Measurements from ENCODE around the gene TRIM14.
"Not testable (repeated sequence)": the region's sequence is repeated elsewhere in the genome, so short reads cannot be mapped to it uniquely, and the experiment has no call there.

Gene TRIM14

GRCh38 chr9:98104445-98104881, 14.6 kb downstream of the TRIM14 start:
- peak; percentile 26 for DNase-seq

GRCh38 chr9:98101868-98102273, 17.2 kb downstream of the TRIM14 start:
- DNase-seq = peak; percentile 92

DNA sequence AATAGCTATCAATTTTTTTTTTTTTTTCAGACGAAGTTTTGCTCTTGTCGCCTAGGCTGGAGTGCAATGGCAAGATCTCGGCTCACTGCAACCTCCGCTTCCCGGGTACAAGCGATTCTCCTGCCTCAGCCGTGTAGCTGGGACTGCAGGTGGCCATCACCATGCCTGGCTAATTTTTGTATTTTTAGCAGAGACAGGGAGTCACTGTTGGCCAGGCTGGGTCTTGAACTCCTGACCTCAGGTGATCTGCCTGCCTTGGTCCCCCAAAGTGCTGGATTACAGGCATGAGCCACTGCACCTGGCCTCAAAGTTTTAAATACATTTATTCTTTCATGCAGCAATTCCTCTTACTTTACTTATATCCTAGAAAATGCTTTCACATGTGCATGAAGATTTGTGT, 17.6 kb downstream of the TRIM14 start:
- no peak for DNase-seq

GRCh38 chr9:98100456-98100855, 18.6 kb downstream of the TRIM14 start:
- DNase-seq = no peak

- peak; percentile 93 for DNase-seq
Observed at GRCh38 chr9:98099898-98100297, 19.1 kb downstream of the TRIM14 start.

GRCh38 chr9:98099346-98099745, 19.7 kb downstream of the TRIM14 start:
- DNase-seq = no peak

- DNase-seq = peak; percentile 88
Observed at GRCh38 chr9:98097836-98098235, 21.2 kb downstream of the TRIM14 start.

- DNase-seq = no peak
Observed at GRCh38 chr9:98096091-98096490, 22.9 kb downstream of the TRIM14 start.

- no peak for DNase-seq
Observed at GRCh38 chr9:98095401-98095800, 23.6 kb downstream of the TRIM14 start.

DNA sequence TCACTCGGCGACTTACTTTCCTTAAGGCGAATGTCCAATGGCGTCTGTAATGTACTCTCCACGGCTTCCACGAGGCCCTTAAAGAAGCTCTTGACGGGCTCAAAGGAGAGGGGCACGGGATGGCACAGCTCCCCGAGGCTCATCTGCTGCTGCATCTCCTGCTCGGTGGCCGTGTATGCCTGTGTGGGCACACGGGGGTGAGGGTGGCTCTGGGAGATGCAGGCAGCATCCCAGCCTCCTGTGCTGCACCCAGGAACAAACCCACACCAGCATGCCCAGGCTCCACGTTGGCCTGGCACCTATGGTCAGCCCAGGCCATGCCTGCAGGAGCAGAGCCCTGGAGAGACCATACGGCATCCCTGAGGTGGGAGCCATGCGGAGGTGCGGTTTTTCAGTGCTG, 24.2 kb downstream of the TRIM14 start:
- no peak for DNase-seq

DNA sequence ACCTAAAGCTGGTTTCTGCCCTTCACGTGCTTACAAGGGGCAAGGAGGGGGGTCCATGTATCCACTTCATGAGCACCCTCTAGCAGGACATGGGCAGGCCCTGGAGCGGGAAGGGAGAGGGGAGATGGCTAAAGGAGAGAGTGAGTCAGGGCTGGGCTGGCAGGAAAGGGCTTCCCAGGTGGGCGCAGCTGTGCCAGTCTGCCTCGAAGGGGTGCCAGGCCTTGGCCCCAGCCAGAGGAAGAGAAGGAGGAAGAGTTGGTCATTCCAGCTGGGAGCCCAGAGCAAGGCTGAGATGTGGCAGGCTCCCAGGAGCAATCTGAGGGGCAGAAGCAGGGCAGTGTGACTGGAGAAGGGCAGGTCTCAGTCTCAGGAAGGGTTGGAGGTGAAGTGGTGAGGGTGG, 24.7 kb downstream of the TRIM14 start:
- no peak for DNase-seq

GRCh38 chr9:98092613-98092931, 26.4 kb downstream of the TRIM14 start:
- DNase-seq = no peak

DNA sequence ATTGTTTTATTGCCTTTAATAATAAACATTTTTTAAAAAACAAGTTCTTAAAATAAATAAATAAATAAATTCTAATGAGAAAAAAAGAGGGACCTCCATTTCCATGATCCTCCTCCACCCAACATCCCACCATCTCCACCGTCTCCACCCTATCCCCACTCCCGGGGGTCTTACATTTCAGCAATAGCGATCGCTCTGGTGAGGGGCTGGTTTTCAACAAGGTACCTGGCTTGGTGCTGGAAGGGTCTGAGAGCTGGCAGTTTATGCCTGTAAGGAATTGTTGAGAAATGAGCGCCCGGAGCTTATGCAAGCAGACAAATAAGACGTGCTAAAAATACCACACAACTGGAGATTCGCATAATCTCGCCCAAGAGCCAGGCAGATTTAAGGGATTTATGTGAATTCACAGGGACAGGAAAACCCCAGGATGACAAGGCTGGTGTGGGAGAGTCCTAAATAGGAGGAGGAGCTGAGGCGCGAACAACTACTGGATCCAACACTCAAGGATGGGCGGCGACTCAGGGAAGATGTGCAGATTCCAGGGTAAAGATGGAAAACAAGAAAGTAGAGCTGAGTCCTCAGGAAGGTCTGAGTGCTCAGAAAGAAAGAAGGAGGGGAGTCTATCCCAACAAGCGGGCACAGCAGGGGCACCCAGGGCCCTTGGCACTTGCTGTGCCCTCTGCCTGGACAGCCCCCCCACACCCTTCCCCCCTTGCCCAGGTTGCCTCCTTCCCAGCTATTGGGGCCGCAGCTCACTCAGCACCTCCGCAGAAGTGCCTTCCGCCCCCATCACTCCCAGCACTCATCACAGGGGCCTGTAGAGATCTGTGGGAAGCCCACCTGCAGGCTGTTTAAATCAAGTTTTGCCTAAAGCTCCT, 27.0 kb downstream of the TRIM14 start:
- DNase-seq = no peak

- DNase-seq = not testable (repeated sequence)
Observed at GRCh38 chr9:98090674-98091073, 28.3 kb downstream of the TRIM14 start.

GRCh38 chr9:98087420-98088354, 31.3 kb downstream of the TRIM14 start:
- no peak for DNase-seq

DNA sequence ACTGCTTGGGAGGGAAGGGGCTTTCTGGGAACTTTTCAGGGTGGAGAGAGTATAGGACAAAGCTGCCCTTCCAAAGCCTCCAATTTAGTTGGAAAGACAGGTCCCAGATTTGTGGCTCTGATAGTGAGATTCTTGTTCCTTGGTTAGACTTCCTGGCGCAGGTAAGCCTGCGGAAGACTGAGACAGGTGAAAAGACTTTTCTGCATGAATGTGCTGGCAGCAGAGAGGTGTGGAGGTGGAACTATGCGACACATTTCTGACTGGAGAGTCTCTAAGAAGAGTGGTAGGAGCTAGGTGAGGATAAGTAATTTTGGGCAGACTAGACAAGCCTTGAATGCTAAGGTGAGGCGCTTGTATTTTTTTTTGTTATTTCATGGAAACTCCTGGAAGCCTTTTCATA, 32.6 kb downstream of the TRIM14 start:
- DNase-seq = no peak

DNA sequence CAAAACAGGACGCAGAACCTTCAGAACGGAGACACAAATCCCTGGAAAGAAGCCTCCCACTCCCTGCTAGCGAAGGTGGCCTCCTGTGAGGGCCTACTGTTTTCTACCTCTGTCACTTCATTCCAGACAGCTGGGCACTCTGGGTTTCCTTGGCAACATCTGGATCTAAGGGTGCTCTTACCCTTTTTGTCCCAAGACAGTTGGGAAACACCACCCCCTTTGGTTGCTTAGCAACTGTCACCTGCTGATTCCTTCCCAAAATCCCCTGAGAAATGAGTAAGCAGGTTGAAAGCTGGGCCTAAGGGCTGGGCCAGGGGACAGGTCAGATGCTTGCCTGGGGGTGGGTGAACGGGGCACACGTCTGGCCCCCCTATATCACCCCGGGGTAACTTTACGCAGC, 33.1 kb downstream of the TRIM14 start:
- no peak for DNase-seq

- DNase-seq = no peak
Observed at GRCh38 chr9:98085058-98085457, 34.0 kb downstream of the TRIM14 start.

DNA sequence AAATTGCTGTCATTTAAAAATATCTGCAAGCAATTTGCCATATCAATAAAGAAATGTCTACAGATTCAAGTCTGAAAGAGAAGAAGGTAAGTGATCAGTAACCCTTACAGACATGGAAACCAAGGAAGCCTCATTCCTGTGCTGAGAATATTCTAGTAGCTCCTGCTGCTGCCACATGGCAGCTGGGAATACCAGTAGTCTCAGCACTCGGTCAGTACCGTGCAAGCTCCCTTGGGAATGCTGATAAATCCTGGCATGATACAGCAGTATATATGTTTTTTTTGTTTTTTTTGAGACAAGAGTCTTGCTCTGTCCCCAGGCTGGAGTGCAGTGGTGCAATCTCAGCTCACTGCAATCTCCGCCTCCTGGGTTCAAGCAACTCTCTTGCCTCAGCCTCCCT, 34.6 kb downstream of the TRIM14 start:
- no peak for DNase-seq

DNA sequence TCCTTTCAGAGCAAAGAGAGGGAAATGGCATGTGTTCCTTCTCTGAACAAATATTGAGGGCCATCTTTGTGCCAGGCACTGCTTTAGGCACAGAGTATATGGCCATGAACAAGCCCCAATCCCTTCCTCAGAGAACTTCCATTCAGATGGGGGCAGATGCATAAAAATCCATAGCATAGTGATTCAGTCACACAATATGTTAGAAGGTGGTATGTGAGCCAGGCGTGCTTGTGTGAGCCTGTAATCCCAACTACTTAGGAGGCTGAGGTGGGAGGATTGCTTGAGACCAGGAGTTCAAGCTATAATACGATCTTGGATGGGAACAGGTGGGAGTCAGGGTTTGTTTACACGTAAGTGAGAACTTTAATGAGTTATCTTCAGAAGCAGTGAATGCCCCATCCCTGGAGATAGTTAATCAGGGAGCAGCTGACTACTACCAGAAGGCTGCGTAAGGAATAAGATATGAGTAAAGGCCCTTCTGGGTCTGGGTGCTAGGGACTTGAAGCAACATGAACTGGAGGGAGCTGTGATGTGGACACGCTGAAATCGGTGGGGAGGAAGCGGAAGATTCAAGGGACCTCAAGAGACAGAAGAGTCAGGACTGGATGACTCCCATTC, 35.3 kb downstream of the TRIM14 start:
- no peak for DNase-seq

DNA sequence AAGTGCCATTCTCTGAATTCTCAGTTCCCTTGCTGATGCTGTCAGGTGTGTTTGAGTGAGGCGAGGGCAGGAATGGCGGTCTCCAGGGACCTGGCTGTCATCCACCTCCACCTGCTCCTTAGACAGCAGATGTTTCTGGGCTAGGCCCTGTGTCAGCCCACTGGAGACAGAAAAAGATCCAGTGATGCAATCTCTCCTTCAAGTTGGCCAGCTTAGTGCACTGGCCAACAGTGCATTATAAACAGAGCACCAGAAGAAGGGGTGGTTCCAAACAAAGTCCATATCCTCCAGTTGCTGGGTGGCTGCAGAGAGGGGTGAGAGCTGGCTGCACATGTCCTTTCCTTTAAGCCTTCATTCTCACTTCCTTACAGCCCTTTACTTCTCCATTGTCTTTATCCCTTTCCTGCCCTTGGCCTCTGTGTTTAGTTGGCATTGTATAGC, 35.9 kb downstream of the TRIM14 start:
- DNase-seq = no peak

- no peak for DNase-seq
Observed at GRCh38 chr9:98081477-98082219, 37.4 kb downstream of the TRIM14 start.

DNA sequence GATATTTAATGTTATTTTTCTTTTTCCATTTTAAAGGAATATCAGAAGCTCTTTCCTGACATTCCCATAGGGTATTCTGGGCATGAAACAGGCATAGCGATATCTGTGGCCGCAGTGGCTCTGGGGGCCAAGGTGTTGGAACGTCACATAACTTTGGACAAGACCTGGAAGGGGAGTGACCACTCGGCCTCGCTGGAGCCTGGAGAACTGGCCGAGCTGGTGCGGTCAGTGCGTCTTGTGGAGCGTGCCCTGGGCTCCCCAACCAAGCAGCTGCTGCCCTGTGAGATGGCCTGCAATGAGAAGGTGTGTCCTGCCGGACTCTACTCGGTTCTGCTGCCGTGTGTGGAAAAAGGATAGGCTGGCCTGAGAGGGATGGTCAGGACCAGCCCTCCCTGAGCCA, 38.2 kb downstream of the TRIM14 start:
- DNase-seq = no peak
